ENCODE measurements around the gene INPP5A.

Gene INPP5A

DNA sequence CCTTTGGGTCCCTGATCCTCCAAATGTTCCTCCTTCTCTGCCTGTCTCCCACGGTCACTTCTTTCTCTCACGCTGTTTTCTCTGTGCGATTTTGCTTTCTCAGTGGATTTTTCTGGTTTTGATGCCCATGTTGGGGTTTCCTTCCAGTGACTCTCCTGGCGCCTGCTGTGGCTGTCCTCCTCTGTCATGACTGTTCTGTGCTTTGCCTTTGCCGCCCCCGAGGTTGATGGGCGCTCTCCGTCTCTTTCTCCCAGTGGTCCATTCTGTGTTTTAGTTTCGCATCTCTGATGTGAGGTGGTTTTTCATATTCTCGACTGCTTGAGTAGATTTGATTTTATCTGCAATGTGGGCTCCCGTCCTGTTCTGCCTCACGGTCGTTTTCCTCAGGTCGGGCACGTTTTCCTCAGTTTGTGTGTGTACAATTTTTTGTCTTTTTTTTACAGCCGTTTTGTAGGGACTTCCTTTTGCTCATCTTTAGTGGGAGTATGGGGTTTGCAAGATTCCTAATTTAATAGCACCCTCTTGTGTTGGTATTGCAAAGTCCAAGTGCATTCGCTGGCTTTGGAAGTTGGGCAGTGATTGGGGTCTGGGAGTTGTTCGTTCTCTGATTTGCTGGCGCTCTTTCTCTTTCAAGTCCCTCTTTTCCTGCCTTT is 100.0 kb downstream of the INPP5A start:
- in situ Hi-C loops (cut with MboI; ENCODE audit: low pct_unique_long_range_greater_than_20kb, low sequenced_read_pairs, unreplicated experiment), result loop anchor here (25.0 kb wide), 1 partner anchor 425 kb away; no protein-coding TSS in a partner anchor
- DNase-seq (ENCODE audit: low spot score), result peak; percentile 89
- TF ChIP-seq, protein P1, sequence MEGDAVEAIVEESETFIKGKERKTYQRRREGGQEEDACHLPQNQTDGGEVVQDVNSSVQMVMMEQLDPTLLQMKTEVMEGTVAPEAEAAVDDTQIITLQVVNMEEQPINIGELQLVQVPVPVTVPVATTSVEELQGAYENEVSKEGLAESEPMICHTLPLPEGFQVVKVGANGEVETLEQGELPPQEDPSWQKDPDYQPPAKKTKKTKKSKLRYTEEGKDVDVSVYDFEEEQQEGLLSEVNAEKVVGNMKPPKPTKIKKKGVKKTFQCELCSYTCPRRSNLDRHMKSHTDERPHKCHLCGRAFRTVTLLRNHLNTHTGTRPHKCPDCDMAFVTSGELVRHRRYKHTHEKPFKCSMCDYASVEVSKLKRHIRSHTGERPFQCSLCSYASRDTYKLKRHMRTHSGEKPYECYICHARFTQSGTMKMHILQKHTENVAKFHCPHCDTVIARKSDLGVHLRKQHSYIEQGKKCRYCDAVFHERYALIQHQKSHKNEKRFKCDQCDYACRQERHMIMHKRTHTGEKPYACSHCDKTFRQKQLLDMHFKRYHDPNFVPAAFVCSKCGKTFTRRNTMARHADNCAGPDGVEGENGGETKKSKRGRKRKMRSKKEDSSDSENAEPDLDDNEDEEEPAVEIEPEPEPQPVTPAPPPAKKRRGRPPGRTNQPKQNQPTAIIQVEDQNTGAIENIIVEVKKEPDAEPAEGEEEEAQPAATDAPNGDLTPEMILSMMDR (IDR thresholded peaks at IDR 0.05; ENCODE audit: extremely low read depth, insufficient read depth, missing control alignments), result peak; percentile 82

DNA sequence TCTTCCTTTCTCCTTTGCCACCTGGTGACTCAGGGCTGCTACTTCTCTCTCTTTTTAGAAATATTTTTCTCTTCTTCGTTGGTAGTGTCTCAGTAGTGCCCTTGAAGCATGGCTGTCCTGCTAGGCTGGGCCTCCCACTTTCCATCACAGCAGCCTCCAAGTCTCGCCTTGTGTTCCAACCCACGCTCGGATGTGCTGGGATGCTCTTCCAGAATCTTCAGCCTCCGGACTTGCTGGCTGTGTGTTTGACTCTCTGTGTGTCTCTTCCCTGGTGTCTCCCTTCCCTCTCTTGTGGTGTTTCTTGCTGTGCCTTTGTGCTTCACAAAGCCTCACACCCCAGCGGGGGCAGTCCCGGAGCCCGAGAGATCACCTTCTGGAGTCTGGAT is 100.5 kb downstream of the INPP5A start:
- in situ Hi-C loops (cut with MboI; ENCODE audit: low pct_unique_long_range_greater_than_20kb, low sequenced_read_pairs, unreplicated experiment), result loop anchor here (25.0 kb wide), 1 partner anchor 426 kb away; no protein-coding TSS in a partner anchor
- no peak for DNase-seq (ENCODE audit: low spot score)
- TF ChIP-seq, protein P1 (IDR thresholded peaks at IDR 0.05; ENCODE audit: extremely low read depth, insufficient read depth, missing control alignments), result no peak

DNA sequence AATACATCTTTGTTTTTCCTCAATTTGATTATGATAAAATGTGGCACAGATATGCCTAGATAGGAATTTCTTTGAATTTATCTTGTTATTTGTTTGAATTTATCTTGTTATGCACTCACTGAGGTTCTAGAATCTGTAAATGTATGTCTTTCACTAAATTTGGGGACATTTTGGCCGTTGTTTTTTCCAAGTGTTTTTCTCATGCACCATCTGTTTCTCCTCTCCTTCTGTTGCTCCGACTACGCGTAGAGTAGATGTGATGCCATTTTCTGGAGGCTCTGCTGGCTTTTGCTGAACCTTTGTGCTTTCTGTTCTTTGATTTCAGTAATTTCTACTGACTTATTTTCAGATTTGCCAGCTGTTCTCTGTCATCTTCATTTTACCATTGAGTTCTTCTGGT is 101.9 kb downstream of the INPP5A start:
- TF ChIP-seq, protein P1 (IDR thresholded peaks at IDR 0.05; ENCODE audit: extremely low read depth, insufficient read depth, missing control alignments), result no peak
- no peak for DNase-seq (ENCODE audit: low spot score)
- in situ Hi-C loops (cut with MboI; ENCODE audit: low pct_unique_long_range_greater_than_20kb, low sequenced_read_pairs, unreplicated experiment), result loop anchor here (25.0 kb wide), 1 partner anchor 427 kb away; no protein-coding TSS in a partner anchor

DNA sequence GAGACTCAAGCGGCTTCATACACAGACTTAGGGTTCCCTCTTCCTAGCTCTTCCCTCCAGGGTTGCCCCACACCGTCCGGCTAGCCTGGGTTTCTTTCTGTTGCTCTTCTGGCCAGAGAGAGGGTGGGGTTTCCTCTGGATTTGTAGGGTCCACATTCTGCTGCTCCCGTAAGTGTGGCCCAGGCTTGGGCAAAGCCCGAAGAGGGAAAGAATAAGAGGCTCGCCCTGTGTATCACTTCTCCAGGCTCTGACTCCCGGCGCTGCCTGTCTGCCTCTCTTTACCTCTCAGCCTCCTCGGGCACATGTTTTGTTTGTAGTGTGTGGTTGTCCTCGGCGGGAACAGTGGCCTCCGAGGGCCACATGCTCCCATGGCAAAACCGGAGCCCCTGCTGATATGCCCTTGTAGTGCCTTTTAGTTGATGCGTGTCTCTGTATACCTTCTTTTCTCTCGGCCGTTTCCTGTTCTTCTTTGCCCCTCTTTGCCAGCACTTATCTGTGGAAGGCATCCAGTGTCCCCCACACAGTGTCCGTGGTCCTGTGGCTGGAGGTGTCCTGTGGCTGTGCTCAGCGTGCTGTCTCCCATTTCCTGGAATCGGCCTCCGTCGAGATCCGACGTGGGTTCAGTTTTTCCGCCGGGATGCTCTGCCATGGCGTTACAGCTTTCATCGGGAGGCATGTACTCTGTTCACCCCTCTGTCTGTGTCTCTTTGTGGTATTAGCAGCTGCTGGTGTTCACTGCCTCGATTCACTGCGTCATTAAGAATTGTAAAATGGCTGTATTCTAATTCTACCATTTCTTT is 102.9 kb downstream of the INPP5A start:
- in situ Hi-C loops (cut with MboI; ENCODE audit: low pct_unique_long_range_greater_than_20kb, low sequenced_read_pairs, unreplicated experiment), result loop anchor here (10.0 to 25.0 kb wide), 2 partner anchors 186 to 428 kb away; no protein-coding TSS in a partner anchor
- DNase-seq (ENCODE audit: low spot score), result no peak
- TF ChIP-seq, protein P1 (IDR thresholded peaks at IDR 0.05; ENCODE audit: extremely low read depth, insufficient read depth, missing control alignments), result no peak

DNA sequence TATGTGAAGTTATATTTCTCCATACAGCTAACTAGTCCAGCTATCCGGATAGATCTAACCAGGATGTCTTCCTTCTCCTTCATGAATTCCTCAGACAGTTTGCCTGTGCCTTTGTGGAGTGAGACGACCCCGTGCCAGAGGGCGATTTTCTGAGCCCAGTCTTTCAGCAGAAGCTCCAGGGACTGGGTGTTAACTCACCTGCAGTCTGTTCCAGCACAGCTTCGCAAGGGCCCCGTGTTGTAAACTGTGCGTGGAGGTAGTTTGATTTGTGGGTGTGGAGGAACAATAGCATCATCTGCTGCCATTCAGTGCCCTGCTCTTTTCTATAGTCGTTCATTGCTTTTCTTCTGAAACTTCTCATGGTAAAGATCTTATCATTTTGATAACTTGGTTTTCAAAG is 103.8 kb downstream of the INPP5A start:
- in situ Hi-C loops (cut with MboI; ENCODE audit: low pct_unique_long_range_greater_than_20kb, low sequenced_read_pairs, unreplicated experiment), result loop anchor here (10.0 to 25.0 kb wide), 2 partner anchors 187 to 429 kb away; no protein-coding TSS in a partner anchor
- DNase-seq (ENCODE audit: low spot score), result no peak
- TF ChIP-seq, protein P1 (IDR thresholded peaks at IDR 0.05; ENCODE audit: extremely low read depth, insufficient read depth, missing control alignments), result no peak

DNA sequence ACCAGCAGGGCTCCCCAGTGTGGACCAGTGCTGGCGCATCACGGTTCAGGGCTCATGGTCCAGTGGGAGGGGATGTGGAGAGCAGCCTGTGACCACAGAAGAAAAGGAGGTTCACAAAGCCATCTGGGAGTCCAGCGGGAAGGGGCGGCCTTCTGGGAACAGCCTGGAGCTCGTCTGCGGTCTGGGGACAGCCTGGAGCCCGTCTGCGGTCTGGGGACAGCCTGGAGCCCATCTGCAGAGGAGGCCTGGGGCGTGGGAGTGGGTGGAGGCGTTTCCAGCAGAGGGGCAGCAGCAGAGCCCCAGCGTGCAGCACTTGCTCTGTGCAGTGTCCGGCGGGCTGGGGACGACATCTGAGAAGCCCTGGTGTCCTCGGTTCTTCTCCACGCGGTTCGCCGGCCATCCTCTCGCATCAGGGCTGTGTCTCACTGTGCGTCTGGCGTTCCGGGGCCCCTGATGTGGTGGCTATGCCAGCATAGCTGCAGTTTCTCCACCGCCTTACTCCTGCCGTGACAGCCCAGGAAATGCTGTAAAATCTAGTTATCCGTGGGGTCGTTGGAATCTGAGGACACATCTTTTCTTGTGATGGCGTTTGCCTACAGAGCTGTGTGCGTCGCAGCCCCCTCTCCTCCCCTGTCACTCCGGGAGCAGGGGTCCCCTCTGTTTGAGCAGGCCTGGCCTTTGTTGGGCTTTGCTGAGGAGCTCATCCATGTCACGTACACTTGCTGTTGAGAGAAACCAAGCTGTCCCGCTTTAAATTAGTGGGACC is 104.6 kb downstream of the INPP5A start:
- in situ Hi-C loops (cut with MboI; ENCODE audit: low pct_unique_long_range_greater_than_20kb, low sequenced_read_pairs, unreplicated experiment), result loop anchor here (10.0 to 25.0 kb wide), 2 partner anchors 187 to 430 kb away; no protein-coding TSS in a partner anchor
- DNase-seq (ENCODE audit: low spot score), result no peak
- TF ChIP-seq, protein P1 (IDR thresholded peaks at IDR 0.05; ENCODE audit: extremely low read depth, insufficient read depth, missing control alignments), result no peak

Data from GM13977 (cell line).